Measurements from ENCODE around the gene ARMC10.
A peak's percentile ranks its signal among the peaks of the same experiment; 100 is the strongest.
"Not testable (repeated sequence)": the region's sequence is repeated elsewhere in the genome, so short reads cannot be mapped to it uniquely, and the experiment has no call there.

The ARMC10 gene

GRCh38 chr7:103076764-103077163, 1.8 kb downstream of the ARMC10 start:
- intact Hi-C loops (cut with DNase I), result loop anchor here (5.0 kb wide), 1 partner anchor 71 kb away; the partner anchor contains the start of gene NAPEPLD
- DNase-seq, result peak in 2 of 10 donors; percentile 28 to 85

- DNase-seq, result no peak
- intact Hi-C loops (cut with DNase I), result loop anchor here (5.0 kb wide), 1 partner anchor 70 kb away; the partner anchor contains the start of gene NAPEPLD
Observed at GRCh38 chr7:103077318-103077717, 2.4 kb downstream of the ARMC10 start.

- DNase-seq, result not testable (repeated sequence)
- intact Hi-C loops (cut with DNase I), result loop anchor here (5.0 kb wide), 1 partner anchor 69 kb away; the partner anchor contains the start of gene NAPEPLD
Observed at GRCh38 chr7:103078226-103078625, 3.3 kb downstream of the ARMC10 start.

- DNase-seq, result no peak
- intact Hi-C loops (cut with DNase I), result loop anchor here (5.0 kb wide), 1 partner anchor 67 kb away; the partner anchor contains the start of gene NAPEPLD
Observed at GRCh38 chr7:103079836-103080235, 4.9 kb downstream of the ARMC10 start.

GRCh38 chr7:103080923-103081322, 6.0 kb downstream of the ARMC10 start:
- intact Hi-C loops (cut with DNase I), result no loop called here
- DNase-seq, result no peak

GRCh38 chr7:103082497-103082896, 7.6 kb downstream of the ARMC10 start:
- no peak for DNase-seq
- intact Hi-C loops (cut with DNase I), result no loop called here

- intact Hi-C loops (cut with DNase I), result no loop called here
- no peak for DNase-seq
Observed at GRCh38 chr7:103083210-103083609, 8.3 kb downstream of the ARMC10 start.

- intact Hi-C loops (cut with DNase I); DNase-seq: not testable (repeated sequence)
Observed at GRCh38 chr7:103092321-103092720, 17.4 kb downstream of the ARMC10 start.

GRCh38 chr7:103093429-103093828, 18.5 kb downstream of the ARMC10 start:
- DNase-seq, result no peak
- intact Hi-C loops (cut with DNase I), result no loop called here

- no peak for DNase-seq
- intact Hi-C loops (cut with DNase I), result no loop called here
Observed at GRCh38 chr7:103094102-103094501, 19.2 kb downstream of the ARMC10 start.

GRCh38 chr7:103095558-103095957, 20.6 kb downstream of the ARMC10 start:
- intact Hi-C loops (cut with DNase I); DNase-seq: not testable (repeated sequence)

- no peak for DNase-seq
- intact Hi-C loops (cut with DNase I), result no loop called here
Observed at GRCh38 chr7:103097041-103097440, 22.1 kb downstream of the ARMC10 start.

- no peak for DNase-seq
- intact Hi-C loops (cut with DNase I), result no loop called here
Observed at GRCh38 chr7:103100348-103100747, 25.4 kb downstream of the ARMC10 start.

- intact Hi-C loops (cut with DNase I), result no loop called here
Observed at GRCh38 chr7:103101543-103101942, 26.6 kb downstream of the ARMC10 start.

GRCh38 chr7:103106005-103106702, 31.2 kb downstream of the ARMC10 start:
- intact Hi-C loops (cut with DNase I), result no loop called here
- peak in 1 of 10 donors; percentile 59 for DNase-seq

More at GRCh38 chr7:103101543-103101942, 26.6 kb downstream of the ARMC10 start:
- DNase-seq, result no peak

GRCh38 chr7:103106703-103107070, 31.7 kb downstream of the ARMC10 start:
- intact Hi-C loops (cut with DNase I), result not testable (repeated sequence)

GRCh38 chr7:103113164-103113563, 38.2 kb downstream of the ARMC10 start:
- DNase-seq, result no peak
- intact Hi-C loops (cut with DNase I), result no loop called here

More at GRCh38 chr7:103106703-103107070, 31.7 kb downstream of the ARMC10 start:
- not testable (repeated sequence) for DNase-seq

- DNase-seq, result no peak
- intact Hi-C loops (cut with DNase I), result no loop called here
Observed at GRCh38 chr7:103114576-103115008, 39.7 kb downstream of the ARMC10 start.

- intact Hi-C loops (cut with DNase I), result no loop called here
- DNase-seq, result no peak
Observed at GRCh38 chr7:103115771-103116170, 40.8 kb downstream of the ARMC10 start.

GRCh38 chr7:103116511-103116910, 41.6 kb downstream of the ARMC10 start:
- intact Hi-C loops (cut with DNase I), result no loop called here
- DNase-seq, result no peak

- peak in 1 of 10 donors; percentile 26 for DNase-seq
- intact Hi-C loops (cut with DNase I), result no loop called here
Observed at GRCh38 chr7:103116991-103117390, 42.1 kb downstream of the ARMC10 start.

- intact Hi-C loops (cut with DNase I), result no loop called here
Observed at GRCh38 chr7:103117465-103117864, 42.5 kb downstream of the ARMC10 start.

More at GRCh38 chr7:103117465-103117864, 42.5 kb downstream of the ARMC10 start:
- no peak for DNase-seq

All from posterior cingulate gyrus (tissue), 11 donors.